NCI-H2029 treated with DMSO at 0.1 percent for 48 hours (cell line): ENCODE data around the gene MTHFR.

Source experiments
- DNase-seq: peaks from one replicate; lab custom pipeline; 2025; lab: John Stamatoyannopoulos, UW

MTHFR gene

DNA sequence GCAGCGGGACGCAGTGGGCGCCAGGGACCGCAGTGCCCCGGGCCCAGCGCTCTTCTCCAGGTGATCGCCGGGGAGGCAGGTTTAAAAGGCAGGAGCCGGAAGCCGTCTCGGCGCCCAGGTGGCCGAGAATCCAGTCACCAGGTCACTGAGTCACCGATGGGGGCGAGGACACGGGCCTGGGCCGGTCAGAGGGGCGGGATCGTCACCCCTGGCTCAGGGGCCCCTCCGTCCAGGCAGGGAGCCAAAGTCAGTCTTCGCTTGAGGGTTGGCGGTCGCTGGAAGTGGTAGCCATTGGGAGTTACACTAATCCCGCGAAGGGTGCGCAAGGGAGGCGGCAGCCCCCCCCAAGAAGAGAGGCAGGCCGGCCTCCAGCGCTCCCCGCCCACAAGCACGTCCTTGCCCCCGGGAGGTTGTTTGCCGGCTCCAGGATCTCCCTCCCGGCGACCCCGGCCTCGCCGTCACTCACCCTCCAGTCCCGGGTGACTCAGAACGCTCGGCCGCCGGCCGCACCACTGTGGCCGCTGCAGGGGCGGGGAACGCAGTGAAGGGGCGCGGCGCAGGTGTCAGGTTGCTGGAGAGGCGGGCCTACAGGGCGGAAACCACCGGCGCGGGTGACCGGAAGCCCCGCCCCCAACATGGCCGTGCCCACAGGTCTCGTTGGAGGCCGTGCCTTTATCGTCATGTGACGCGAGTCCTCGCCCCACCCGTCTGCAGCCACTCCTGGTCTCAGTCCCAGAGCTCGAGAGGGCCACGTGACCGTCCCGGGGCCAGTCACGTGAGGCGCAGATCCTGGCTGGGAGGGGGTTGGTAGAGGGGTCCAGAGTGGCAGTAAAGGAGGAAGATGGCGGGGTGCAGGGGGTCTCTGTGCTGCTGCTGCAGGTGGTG lies at the start of gene MTHFR, which contains the start of gene CLCN6:
Gene MTHFR (minus strand): TSS at position 543 of the 885 bp plus-strand sequence. CDS start 2,848 bp downstream, outside the sequence.
Gene CLCN6 (plus strand): TSS at position 770 of the 885 bp plus-strand sequence. CDS start 72 bp downstream, at position 842.
- DNase-seq, result peak; percentile 87

DNA sequence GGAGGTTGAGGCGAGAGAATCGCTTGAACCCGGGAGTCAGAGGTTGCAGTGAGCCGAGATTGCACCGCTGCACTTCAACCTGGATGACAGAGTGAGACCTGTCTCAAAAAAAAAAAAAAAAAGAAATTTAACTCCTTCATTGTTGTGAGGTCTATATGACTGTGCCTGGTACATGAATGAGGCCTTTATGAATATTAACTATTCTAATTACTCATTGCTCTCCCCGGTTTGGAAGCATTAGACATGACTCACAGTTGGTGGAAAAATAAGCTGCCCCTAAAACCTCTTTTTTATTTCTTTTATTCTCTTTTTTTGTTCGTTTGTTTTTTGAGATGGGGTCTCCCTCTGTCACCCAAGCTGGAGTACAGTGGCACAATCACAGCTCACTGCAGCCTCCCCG lies 49.7 kb upstream of the MTHFR start:
- DNase-seq, result no peak

DNA sequence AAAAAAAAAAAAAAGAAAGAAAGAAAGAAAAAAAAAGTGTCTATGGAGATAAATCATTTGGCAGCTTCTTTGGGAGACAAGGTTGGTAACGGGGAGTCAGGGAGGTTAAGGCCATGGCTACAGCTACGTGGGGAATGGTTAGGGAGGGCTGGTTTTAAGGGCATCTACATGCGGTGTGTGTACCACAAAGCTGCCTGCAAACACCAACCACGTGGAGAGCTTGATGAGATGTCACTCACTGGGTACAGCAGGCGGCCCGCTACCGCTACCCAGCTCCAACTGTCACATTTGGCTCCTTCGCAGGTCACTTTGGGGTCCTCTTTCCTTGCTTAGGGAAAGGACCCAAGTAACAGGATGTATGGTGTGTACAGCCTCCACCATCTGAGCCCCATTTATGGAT lies 48.8 kb upstream of the MTHFR start:
- no peak for DNase-seq

DNA sequence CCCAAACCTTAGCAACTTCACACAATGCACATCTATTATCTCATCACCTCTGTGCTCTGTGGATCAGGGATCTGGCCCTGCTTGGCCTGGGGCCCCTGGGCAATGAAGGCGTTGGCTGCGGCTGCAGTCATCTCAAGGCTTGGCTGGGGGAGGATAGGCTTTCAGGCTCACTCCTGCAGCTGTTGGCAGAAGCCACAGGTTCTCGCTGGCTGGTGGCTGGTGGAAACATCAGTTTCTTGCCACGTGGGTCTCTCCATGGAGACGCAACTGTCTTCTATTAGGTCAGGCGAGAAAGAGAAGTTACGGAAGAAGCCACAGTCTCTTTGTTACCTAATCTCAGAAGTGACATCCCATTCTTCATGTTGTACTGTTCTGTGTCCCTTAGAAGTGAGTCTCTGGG lies 45.4 kb upstream of the MTHFR start:
- no peak for DNase-seq

DNA sequence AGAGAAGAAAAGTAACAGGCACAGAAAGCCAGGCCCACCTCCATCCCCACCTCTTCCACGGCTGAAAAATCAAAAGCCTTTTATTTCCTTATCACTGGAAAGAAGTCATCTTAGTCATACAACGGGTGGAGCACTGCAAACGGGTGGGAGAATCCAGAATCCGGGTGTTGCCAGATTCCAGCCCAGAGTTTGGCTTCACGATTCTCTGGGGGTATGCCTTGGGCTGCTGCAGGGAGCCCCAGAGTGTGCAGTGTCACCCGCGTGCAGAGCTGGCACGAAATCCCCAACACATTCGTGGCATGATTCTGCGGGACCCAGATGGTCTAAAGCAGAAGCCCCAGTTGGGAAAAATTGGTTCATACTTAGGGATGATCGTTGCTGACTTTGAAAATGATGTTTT lies 44.4 kb upstream of the MTHFR start:
- DNase-seq, result no peak

DNA sequence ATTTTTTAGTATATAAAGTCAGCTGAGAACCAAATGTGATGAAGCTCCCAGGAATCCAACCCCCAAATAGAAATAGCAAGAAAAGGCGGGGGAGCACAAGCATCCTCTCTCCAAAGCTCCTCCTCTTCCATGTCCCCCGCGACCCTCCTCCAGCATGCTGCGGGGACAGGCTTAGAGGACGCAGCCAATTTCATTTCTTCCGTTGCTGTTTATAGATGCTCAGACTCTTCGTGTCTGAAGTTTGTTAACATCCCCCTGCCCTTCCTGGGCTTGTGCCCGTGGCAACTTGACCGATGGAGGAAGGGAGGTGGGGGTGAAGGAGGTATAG lies 42.6 kb upstream of the MTHFR start:
- DNase-seq, result no peak

DNA sequence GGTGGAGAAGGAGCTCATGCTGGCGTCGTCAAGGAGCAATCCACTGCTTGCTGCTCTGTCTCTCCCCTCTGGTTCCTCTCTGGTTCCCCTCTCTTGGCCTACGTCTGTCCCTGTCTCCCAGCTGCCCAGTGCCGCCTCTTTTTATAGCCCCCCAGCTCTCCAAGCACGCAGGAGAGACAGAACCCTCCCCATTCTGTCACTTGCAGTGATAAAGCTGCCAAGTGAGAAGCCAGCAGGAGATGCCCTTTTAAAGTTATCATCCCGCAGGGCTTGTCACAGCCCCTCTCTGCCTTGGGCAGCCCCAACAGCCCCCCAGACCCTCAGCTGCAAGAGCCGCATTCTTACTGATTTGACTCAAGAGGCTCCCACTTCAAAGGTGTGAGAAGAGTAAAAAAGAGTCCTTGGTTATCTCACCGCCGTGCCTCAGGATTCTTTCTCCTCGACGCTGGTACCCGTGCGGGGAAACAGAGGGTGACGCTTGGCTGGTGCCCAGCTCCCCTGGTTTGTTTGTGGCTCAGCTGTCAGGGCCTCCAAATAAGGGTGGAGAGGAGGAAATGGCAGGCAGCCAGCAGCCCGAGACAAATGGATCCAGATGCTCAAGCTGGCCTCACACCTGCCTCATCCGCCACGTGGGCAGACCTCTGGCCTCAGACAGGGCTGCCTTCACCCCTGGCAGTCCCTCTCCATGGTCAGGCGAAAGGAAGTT lies 42.1 kb upstream of the MTHFR start, which contains the start of gene NPPA:
Gene NPPA (minus strand): TSS at position 117 of the 706 bp plus-strand sequence. CDS start 99 bp downstream, at position 18.
- DNase-seq, result peak; percentile 62

DNA sequence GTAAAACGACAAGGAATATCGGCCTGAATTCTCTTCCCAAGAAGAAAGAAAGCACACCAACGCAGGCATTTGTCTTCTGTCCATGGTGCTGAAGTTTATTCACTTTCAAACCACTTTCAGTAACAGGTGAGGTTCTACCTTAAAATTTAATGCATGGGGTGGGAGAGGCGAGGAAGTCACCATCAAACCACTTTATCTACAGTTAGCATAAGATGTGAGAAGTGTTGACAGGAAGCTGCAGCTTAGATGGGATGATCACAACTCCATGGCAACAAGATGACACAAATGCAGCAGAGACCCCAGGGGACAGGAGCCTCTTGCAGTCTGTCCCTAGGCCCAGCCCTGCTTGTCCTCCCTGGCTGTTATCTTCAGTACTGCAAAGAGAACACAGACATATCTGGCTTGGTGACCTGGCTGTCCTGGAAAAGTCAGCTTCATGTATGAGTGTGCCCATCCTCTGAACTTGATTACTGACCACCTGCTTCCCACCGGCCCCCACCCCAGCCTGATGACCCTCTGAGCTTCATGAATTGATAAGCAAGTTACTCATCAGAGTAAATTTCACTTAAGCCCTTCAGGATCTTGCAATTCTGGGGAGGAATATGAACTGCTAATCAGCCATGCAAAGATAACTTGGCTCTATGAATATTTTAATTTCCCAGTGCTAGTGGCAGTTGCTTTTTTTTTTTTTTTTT lies 40.0 kb upstream of the MTHFR start:
- no peak for DNase-seq

DNA sequence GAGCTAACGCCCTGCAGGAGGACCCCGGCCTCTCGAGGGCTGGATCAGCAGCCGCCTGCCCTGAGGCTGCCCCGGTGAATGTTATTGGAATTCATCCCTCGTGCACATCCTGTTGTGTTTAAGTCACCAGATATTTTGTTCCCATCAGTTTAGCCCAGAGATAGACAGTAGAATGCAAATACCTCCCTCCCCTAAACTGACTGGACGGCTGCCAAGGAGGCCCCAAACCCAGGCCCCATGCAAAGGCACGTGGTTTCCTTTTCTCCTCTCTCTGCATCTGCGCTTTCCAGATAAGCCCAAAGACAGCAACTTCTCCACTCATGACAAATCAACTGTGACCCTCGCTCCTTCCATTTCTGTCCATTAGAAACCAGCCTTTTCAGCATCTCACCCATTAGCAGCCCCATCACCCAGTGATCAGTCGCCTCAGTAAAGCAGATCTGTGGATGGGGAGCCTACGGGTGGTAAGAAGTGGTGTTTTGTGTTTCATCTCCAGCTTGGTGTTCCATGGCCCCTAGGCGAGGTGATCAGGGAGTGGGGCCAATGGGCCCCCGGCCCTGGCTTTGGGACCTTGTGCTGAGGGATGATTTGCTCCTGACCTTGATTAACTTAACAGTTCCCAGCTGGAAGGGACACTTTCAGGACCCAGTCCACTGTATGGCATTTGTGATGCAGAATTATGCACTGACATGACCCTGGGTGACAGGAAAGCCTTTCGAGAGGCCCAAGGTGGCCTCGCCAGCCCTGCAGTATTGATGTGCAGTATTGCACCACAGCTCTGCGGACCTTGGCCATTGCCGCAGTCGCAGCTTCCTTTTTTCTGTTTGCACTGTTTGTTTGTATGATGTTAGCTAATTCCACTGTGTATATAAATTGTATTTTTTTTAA lies 36.6 kb upstream of the MTHFR start:
- no peak for DNase-seq

DNA sequence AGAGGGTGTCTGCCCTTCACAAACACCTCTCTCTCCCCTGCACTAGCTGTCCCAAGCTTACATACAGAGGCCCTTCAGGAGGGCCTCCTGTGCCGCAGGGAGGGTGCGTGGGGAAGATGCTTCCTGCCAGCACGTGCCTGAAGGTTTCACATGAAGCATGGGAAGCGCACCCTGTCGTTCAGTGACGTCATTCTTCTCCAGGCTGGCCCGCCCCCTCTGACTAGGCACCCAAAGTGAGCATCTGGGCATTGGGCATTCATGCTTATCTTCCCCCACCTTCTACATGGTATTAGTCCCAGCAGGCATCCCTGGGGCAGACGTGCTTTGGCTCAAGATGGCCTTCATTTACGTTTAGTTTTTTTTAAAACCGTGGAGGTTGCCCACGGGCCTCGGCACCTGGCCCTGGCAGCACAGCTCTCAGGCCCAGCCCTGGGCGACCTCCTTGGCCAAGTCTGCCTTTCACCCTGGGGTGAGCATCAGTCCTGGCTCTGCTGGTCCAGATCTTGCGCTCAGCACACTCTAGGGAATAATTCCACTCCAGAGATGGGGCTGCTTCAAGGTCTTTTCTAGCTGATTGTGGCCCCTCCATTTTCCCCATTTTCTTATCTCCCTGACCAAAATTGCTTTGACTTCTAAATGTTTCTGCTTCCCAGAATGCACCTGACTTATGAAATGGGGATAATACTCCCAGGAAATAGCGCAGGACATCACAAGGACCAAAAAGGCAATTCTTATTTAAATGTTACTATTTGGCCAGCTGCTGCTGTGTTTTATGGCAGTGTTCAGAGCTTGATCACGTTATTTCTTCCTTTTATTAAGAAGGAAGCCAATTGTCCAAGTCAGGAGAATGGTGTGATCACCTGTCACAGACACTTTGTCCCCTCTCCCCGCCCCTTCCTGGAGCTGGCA lies 35.7 kb upstream of the MTHFR start:
- DNase-seq, result no peak

DNA sequence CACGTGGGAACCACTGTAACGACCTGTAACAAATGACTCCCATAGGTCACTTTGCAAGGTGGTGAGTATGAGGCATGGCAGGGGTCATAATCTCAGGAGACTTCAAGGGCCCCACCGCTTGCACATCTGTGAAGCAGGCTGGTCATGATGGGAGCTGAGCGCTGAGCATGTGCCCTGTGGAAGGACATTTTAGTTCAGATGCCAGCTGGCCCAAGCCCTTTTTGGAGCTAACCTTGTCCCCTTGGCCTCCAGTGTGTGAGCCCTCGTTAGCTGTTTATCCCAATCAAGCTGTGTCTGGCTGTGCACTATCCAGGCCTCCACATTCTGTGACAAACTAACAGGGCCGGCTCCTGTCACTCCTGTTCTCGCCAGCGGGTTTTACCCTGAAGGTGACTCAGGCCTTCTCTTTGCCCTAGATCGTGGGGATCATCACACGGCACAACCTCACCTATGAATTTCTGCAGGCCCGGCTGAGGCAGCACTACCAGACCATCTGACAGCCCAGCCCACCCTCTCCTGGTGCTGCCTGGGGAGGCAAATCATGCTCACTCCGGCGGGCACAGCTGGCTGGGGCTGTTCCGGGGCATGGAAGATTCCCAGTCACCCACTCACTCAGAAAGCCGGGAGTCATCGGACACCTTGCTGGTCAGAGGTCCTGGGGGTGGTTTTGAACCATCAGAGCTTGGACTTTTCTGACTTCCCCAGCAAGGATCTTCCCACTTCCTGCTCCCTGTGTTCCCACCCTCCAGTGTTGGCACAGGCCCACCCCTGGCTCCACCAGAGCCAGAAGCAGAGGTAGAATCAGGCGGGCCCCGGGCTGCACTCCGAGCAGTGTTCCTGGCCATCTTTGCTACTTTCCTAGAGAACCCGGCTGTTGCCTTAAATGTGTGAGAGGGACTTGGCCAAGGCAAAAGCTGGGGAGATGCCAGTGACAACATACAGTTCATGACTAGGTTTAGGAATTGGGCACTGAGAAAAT lies 34.3 kb upstream of the MTHFR start:
- no peak for DNase-seq

DNA sequence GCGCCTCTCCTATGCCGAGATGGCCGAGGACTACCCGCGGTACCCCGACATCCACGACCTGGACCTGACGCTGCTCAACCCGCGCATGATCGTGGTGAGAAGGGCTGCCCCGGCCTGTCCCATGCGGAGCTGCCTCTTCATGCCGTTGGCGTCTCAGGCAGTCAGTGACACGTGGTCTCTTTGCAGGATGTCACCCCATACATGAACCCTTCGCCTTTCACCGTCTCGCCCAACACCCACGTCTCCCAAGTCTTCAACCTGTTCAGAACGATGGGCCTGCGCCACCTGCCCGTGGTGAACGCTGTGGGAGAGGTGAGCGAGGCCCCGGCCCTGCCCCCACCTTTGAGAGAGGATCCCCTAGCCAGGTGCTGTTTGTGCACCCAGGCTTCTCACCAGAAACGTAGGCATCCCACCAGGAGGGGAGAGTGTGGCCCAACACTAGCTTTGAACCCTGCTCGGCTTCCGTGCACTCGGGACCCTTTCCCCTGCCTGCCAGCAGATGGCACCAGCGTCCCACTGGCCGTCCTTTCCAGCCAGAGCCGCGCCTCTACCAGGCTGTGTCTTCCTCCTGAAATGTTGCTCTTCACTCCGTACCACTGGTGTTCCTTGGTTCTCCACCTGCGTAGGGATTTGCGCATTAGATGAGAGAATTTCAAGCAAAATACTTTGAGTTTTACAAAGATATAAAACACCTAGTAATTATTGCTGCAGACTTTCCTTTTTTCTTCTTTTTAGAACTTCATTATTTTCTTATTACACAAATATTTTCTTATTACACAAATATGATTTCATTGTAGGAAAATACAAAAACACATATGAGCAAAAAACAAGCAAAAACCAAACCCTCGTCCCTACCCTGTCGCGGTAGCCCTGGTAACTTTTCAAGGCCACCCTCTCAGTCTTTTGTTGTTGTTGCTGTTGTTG lies 32.8 kb upstream of the MTHFR start:
- DNase-seq, result no peak

DNA sequence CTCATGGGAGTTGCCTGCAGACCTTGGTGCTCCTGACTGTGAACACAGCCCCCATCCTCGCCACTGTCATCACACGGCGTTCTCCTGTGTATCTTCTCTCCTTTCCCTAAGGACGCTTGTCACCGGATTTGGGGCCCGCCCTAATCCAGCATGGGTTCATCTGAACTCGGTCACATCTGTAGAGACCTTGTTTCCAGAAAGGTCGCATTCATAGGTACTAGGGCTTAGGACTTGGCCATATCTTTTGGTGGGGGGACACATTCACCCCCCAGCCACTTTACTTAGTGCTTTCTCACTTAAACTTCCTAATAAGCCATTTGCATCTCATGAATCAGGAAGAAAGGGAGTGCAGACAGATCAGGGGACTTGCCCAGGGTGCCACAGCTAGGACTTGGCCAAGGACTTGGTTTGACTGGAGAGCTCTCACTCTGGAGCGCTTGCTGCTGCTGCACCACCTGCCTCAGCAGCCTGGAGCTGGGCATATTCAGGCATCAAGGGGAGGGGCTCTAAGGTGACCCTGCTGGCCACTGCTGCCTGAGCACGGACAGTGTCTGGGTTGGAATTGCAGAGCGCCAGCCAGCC lies 32.1 kb upstream of the MTHFR start:
- DNase-seq, result no peak

DNA sequence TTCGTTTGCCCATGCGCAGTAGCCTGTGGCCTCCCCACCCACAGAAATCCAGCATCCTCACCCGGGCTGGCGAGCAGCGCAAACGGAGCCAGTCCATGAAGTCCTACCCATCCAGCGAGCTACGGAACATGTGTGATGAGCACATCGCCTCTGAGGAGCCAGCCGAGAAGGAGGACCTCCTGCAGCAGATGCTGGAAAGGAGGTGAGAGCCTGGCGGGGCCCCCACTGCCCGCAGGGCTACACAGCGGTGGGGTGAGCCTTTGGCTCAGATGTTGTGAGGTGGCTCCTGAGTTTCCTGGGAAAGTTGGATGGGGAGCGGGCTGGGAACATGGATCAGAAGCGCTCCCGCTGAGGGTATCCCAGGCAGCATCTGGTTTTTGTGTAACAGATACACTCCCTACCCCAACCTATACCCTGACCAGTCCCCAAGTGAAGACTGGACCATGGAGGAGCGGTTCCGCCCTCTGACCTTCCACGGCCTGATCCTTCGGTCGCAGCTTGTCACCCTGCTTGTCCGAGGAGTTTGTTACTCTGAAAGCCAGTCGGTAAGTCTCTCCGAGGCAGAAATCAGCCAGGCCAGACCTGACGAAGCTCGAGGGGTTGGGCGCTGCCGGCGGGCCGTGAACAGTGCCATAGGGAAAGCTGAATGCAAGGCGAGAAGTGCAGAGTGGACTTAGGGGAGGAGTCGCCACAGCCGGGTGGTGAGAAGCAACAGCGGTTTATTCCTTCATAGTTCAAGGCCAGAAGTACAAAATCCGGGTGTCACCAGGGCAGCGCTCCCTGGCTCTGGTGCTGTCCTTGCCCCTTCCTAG lies 31.4 kb upstream of the MTHFR start:
- DNase-seq, result no peak

DNA sequence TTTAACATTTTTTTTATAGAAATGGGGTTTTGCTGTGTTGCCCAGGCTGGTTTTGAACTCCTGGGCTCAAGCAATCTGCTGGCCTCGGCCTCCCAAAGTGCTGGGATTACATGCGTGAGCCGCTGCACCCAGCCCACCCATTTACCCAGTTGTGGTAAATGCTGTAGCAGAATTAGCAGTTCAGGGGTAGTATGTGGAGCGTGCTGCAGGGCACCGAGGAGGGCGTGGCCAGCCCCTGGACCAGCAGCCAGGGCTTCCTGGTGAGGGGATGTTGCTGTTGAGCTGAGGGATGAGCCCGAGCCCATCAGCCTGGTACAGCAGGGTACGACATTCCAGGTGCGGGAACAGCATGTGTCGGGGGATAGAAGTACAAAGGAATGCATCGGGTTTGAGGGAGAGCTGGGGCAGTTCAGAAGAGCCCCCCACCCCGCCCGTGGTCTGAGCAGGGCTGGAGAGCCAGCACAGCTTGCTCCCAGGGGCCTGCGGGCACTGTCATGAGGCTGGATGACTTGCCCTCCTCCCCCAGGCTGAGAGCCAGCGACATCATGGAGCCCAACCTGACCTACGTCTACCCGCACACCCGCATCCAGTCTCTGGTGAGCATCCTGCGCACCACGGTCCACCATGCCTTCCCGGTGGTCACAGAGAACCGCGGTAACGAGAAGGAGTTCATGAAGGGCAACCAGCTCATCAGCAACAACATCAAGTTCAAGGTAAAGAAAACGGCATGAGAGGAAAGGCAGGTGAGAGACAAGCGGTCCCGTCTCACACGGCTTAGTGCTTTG lies 29.9 kb upstream of the MTHFR start:
- no peak for DNase-seq

DNA sequence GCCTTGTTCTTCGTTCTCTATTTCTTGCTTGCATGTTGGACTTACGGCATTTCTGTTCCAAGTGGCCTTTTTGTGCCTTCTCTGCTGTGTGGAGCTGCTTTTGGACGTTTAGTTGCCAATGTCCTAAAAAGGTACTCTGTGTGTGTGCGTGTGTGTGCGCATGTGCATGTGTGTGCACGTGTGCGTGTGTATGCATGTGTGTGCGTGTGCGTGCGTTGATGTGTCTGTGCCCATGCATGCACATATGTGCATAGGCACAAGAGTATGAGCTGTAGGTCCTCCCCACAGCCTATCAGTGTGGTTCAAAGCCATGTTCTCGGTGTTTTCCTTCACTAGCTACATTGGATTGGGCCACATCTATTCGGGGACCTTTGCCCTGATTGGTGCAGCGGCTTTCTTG lies 28.1 kb upstream of the MTHFR start:
- DNase-seq, result no peak
